Endothelial cell (in vitro differentiated cells): ENCODE data around the gene FOSL1. TPM values are rescaled to one million over a fixed set of nuclear protein-coding genes. Genes with fewer than 3 reads are reported as not detected.

Source experiments
- DNase-seq: peaks from one replicate; pipeline ENCODE4 v3.0.0; 2021; ENCODE audit warnings: low spot score
- H3K27ac Mint-ChIP-seq: one replicate; pipeline ENCODE4 v1.8.0; 2021; ENCODE audit warnings: mixed read lengths, inconsistent platforms; ENCODE audit not compliant: unreplicated experiment
- H3K27me3 Mint-ChIP-seq: one replicate; pipeline ENCODE4 v1.8.0; 2021; ENCODE audit warnings: mild to moderate bottlenecking, moderate library complexity, mixed read lengths, inconsistent platforms; ENCODE audit not compliant: unreplicated experiment
- H3K36me3 Mint-ChIP-seq: one replicate; pipeline ENCODE4 v1.8.0; 2021; ENCODE audit warnings: mild to moderate bottlenecking, low read depth, mixed read lengths, inconsistent platforms; ENCODE audit not compliant: unreplicated experiment
- H3K4me1 Mint-ChIP-seq: one replicate; pipeline ENCODE4 v1.8.0; 2021; ENCODE audit warnings: mild to moderate bottlenecking, mixed read lengths, inconsistent platforms; ENCODE audit not compliant: unreplicated experiment
- H3K4me3 Mint-ChIP-seq: one replicate; pipeline ENCODE4 v1.8.0; 2021; ENCODE audit warnings: mild to moderate bottlenecking, mixed read lengths, inconsistent platforms; ENCODE audit not compliant: unreplicated experiment
- H3K9me3 Mint-ChIP-seq: one replicate; pipeline ENCODE4 v1.8.0; 2021; ENCODE audit warnings: mixed read lengths, inconsistent platforms; ENCODE audit not compliant: unreplicated experiment
- total RNA-seq: library from RNA; stranded (reverse); fragmentation: NEBNext Ultra II Directional; extraction: Animal tissue kit (Norgen Biotek cat#: 25700); gene quantifications from one replicate; pipeline ENCODE4 v1.2.1, GENCODE V29; 2021; ENCODE audit not compliant: unreplicated experiment
- TF ChIP-seq, protein P1 (sequence below): fragments of 200-600 bp; sonication (generic); IDR thresholded peaks from one replicate; pipeline ENCODE4 v1.5.0; 2021; ENCODE audit warnings: antibody characterized with exemption; ENCODE audit not compliant: unreplicated experiment

Gene FOSL1
- total RNA-seq, 1 donor from 2014 or later = 1.3 TPM

DNA sequence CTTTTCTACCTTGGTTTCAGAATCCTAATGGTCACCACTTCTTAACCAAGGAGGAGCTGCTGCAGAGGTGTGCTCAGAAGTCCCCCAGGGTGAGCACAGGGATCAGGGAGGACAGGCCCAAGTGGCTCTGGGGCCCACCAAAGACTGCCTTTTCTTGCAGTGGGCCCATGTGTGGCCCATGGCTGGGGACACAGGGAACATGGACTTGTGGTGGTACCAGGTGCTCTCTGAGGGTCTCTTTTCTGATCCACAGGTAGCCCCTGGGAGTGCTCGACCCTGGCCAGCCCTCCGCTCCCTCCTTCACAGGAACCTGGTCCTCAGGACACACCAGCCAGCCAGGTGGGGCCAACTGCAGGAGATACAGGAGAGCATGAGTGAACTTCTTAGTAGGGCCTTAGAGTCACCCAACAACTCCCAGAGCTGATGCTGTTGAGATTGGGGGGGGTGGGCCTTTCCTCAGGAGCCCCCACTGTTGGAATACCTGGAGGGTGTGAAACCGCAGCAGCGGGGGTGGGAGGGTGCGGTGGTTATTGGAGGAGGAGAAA lies 37.9 kb downstream of the FOSL1 start:
- Mint-ChIP-seq H3K27me3 (peaks cover 20% of the 10 kb centered on the region), H3K9me3 (no peaks in the 10 kb centered on the region), H3K4me1 (peaks cover 28% of the 10 kb centered on the region), H3K36me3 (peaks cover 22% of the 10 kb centered on the region), H3K4me3 (peak overlapping the region; percentile 81), H3K27ac (peak overlapping the region; percentile 53)
- DNase-seq = peak; percentile 3
- TF ChIP-seq, protein P1, sequence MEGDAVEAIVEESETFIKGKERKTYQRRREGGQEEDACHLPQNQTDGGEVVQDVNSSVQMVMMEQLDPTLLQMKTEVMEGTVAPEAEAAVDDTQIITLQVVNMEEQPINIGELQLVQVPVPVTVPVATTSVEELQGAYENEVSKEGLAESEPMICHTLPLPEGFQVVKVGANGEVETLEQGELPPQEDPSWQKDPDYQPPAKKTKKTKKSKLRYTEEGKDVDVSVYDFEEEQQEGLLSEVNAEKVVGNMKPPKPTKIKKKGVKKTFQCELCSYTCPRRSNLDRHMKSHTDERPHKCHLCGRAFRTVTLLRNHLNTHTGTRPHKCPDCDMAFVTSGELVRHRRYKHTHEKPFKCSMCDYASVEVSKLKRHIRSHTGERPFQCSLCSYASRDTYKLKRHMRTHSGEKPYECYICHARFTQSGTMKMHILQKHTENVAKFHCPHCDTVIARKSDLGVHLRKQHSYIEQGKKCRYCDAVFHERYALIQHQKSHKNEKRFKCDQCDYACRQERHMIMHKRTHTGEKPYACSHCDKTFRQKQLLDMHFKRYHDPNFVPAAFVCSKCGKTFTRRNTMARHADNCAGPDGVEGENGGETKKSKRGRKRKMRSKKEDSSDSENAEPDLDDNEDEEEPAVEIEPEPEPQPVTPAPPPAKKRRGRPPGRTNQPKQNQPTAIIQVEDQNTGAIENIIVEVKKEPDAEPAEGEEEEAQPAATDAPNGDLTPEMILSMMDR = no peak

DNA sequence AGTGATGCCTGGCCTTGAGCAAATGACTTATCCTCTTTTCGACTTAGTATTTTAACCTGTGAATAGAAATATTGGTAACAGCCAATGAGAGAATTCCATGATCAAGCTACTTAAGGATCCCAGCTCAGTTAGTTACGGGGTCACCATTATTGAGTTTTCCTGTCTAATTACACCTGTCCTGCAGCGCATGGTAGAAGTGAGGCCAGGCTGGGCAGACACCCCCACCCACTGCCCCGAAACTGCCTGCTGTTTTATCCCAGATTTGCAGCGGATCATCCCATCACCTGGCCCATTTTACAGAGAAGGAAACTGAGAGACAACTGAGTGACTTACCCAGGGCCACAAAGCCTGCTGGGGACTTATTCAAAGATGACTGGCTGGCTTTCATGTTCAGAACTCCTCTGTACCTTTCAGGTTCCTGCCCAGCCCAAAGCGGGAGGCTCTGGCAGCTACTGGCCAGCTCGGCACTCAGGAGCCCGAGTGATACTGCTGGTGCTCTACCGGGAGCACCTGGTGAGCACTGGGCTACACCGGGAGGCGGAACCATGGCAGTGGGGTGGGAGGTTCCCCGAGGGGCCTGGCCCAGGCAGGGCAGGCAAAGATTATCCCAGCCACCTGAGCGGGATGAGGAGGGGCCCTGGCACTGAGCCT lies 38.5 kb downstream of the FOSL1 start:
- peak overlapping the region; percentile 96 for H3K4me3 Mint-ChIP-seq
- H3K36me3 Mint-ChIP-seq = peaks cover 25% of the 10 kb centered on the region
- peak overlapping the region; percentile 94 for H3K27ac Mint-ChIP-seq
- no peaks in the 10 kb centered on the region for H3K9me3 Mint-ChIP-seq
- DNase-seq = peak; percentile 3
- H3K27me3 Mint-ChIP-seq = peaks cover 23% of the 10 kb centered on the region
- TF ChIP-seq, protein P1 = no peak
- H3K4me1 Mint-ChIP-seq = peaks cover 29% of the 10 kb centered on the region

DNA sequence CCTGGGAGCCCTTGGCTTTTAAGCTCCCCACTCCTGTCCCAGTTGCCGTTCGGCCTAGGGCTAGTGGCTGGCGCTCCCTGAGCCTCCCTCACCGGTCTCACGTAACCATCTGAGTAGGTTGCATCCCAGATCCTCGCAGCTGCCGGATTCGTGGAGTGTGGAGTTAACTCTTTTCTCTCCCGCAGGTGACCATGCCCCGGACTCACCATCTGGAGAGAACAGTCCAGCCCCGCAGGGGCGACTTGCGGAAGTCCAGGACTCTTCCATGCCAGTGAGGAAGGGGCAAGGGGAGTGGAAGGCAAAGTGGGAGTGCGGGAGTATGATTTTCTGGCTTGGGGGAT lies 39.1 kb downstream of the FOSL1 start:
- no peak for DNase-seq
- Mint-ChIP-seq H3K4me3 (peak overlapping the region; percentile 96), H3K4me1 (peaks cover 34% of the 10 kb centered on the region)

DNA sequence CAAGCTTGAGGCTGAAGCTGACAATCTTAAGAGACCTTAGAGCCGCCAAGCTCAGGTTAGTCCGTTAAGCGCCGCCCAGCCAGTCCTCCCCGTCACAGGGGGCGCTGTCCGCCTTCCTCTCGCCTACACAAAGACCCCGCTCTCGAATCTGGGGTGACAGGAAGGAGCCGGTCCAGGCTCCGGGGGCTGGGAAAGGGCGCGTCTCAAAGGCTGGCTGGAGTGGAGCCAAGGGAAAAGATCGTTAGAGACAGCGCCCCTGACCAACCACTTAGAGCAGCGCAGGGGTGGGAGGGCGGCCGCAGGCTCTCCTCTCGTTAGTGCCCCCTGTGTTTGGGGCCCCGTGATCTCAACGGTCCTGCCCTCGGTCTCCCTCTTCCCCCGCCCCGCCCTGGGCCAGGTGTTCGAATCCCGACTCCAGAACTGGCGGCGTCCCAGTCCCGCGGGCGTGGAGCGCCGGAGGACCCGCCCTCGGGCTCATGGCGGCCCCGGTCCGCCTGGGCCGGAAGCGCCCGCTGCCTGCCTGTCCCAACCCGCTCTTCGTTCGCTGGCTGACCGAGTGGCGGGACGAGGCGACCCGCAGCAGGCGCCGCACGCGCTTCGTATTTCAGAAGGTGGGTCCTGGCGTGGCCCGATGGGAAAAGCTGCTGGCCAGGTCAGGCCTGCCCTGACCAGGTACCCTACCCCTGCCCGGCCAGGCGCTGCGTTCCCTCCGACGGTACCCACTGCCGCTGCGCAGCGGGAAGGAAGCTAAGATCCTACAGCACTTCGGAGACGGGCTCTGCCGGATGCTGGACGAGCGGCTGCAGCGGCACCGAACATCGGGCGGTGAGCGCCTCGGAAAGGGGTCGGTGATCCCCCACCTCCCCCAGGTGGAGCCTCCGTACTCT lies 39.7 kb downstream of the FOSL1 start, which contains the start of gene MUS81:
TSS of gene MUS81 (plus strand) at position 156 of the 887 bp plus-strand sequence. CDS start at position 477, 321 bp downstream.
- H3K4me3 Mint-ChIP-seq = peak within 1 kb of the TSS; percentile 96
- TF ChIP-seq, protein P1 = peak; percentile 85
- peaks cover 31% of the 10 kb centered on the region for H3K27me3 Mint-ChIP-seq
- H3K36me3 Mint-ChIP-seq = peaks cover 36% of the 10 kb centered on the region
- no peaks in the 10 kb centered on the region for H3K9me3 Mint-ChIP-seq
- DNase-seq = peak; percentile 97
- peak within 1 kb of the TSS; percentile 99 for H3K27ac Mint-ChIP-seq
- H3K4me1 Mint-ChIP-seq = peaks cover 40% of the 10 kb centered on the region

More for the DNA sequence above, 39.1 kb downstream of the FOSL1 start:
- Mint-ChIP-seq H3K27ac (peak overlapping the region; percentile 94), H3K36me3 (peaks cover 30% of the 10 kb centered on the region), H3K9me3 (no peaks in the 10 kb centered on the region), H3K27me3 (peaks cover 28% of the 10 kb centered on the region)
- TF ChIP-seq, protein P1 = no peak
